GM12878 (cell line): ENCODE results near the gene MROH2A. TPM values are rescaled to one million over a fixed set of nuclear protein-coding genes. Genes with fewer than 3 reads are reported as not detected.

ENCODE experiments used
- ATAC-seq: fragments of 200-7000 bp; cut with Tn5 transposase; 3 replicates; pipeline ENCODE4 v1.9.1; 2020; ENCODE audit warnings: mild to moderate bottlenecking, moderate library complexity
- BruUV-seq: library from RNA; stranded (reverse); fragments of 400-500 nt; replicated peaks from 2 replicates; lab custom pipeline; 2021; lab: Mats Ljungman, UMichigan
- CTCF ChIA-PET: fragments of 300-600 bp; sonication (Branson Sonifier 250); formaldehyde crosslinking; extraction: SDS; loops from one replicate; lab custom pipeline; 2021; ENCODE audit warnings: inconsistent platforms; lab: Yijun Ruan, JAX
- POLR2A ChIA-PET: fragments of 350-600 bp; formaldehyde crosslinking; extraction: SDS; loops from one replicate; lab custom pipeline; 2021; ENCODE audit warnings: inconsistent platforms; lab: Charles Lee
- RAD21 ChIA-PET: fragments of 300-600 bp; sonication (Branson Sonifier 250); formaldehyde crosslinking; loops from one replicate; lab custom pipeline; 2023; ENCODE audit warnings: antibody characterized with exemption; ENCODE audit not compliant: unreplicated experiment; lab: Charles Lee
- SMC1A ChIA-PET: fragments of 300-600 bp; sonication (Branson Sonifier 250); formaldehyde crosslinking; loops from one replicate; lab custom pipeline; 2023; ENCODE audit not compliant: unreplicated experiment, uncharacterized antibody; lab: Charles Lee
- DNase-seq: peaks from one replicate; pipeline ENCODE4 v3.0.0-alpha.2; 2011; ENCODE audit warnings: low read depth, low spot score
- FAIRE-seq: peaks from 3 replicates; lab custom pipeline; 2011; peaks lifted over from hg19 to GRCh38; lab: Jason Lieb, UNC
- H2AFZ ChIP-seq: 2 replicates; pipeline ENCODE4 v1.6.0; 2011; ENCODE audit warnings: low read depth, low read length, control low read depth; ENCODE audit not compliant: control insufficient read depth
- H3K27ac ChIP-seq: 2 replicates; pipeline ENCODE4 v1.5.1; 2011; ENCODE audit warnings: control low read depth; ENCODE audit not compliant: control insufficient read depth, insufficient read depth
- H3K27me3 ChIP-seq, 2 experiments: replicated peaks in 1 of 2; 2 replicates each; pipeline versions ENCODE4 v1.6.0 to v1.6.1; 2011; ENCODE audit warnings: low read length in 1 of 2; ENCODE audit not compliant: control insufficient read depth in 2 of 2, insufficient read depth in 2 of 2
- H3K36me3 ChIP-seq, 2 experiments: 2 replicates each; pipeline ENCODE4 v1.5.1; 2011; ENCODE audit warnings: low read length in 1 of 2; ENCODE audit not compliant: control insufficient read depth in 2 of 2, insufficient read depth in 2 of 2
- H3K4me1 ChIP-seq: 2 replicates; pipeline ENCODE4 v1.6.1; 2011; ENCODE audit warnings: mild to moderate bottlenecking, low read length, moderate library complexity, mixed read lengths; ENCODE audit not compliant: control insufficient read depth, insufficient read depth
- H3K4me2 ChIP-seq: 2 replicates; pipeline ENCODE4 v1.6.0; 2011; ENCODE audit warnings: control low read depth; ENCODE audit not compliant: control insufficient read depth, insufficient read depth
- H3K4me3 ChIP-seq: fragments of 200-600 bp; sonication (generic); 2 replicates; pipeline ENCODE4 v1.5.1; 2016
- H3K79me2 ChIP-seq: 2 replicates; pipeline ENCODE4 v1.6.0; 2011; ENCODE audit warnings: low read length; ENCODE audit not compliant: control insufficient read depth, insufficient read depth
- H3K9ac ChIP-seq: 2 replicates; pipeline ENCODE4 v1.8.0; 2011; ENCODE audit warnings: low read length, control low read depth, mixed read lengths; ENCODE audit not compliant: control insufficient read depth, insufficient read depth
- H3K9me3 ChIP-seq: replicated peaks from 3 replicates; pipeline ENCODE4 v1.5.1; 2011; ENCODE audit warnings: mild to moderate bottlenecking, low read length; ENCODE audit not compliant: control insufficient read depth, insufficient read depth
- H4K20me1 ChIP-seq: 2 replicates; pipeline ENCODE4 v1.6.0; 2011; ENCODE audit not compliant: control insufficient read depth, insufficient read depth
- ELK1 ChIP-seq: IDR thresholded peaks from 2 replicates; pipeline ENCODE4 v1.6.1; 2012; ENCODE audit warnings: low read depth, low read length, improper control_type of control experiment
- EP300 ChIP-seq, 2 experiments: fragments of 150-350 bp in 1 of 2; IDR thresholded peaks; 2 replicates each; pipeline ENCODE4 v1.6.1; 2011 to 2012; ENCODE audit warnings: low read depth in 2 of 2, low read length in 2 of 2, borderline replicate concordance in 1 of 2, improper control_type of control experiment in 1 of 2, inconsistent platforms in 1 of 2; ENCODE audit not compliant: control insufficient read depth in 1 of 2
- KDM1A ChIP-seq: fragments of 200-600 bp; sonication (generic); IDR thresholded peaks from 2 replicates; pipeline ENCODE4 v1.6.1; 2016; ENCODE audit warnings: borderline replicate concordance
- MTA2 ChIP-seq: fragments of 450-650 bp; IDR thresholded peaks from 2 replicates; pipeline ENCODE4 v1.6.1; 2016; ENCODE audit warnings: low read depth, mild to moderate bottlenecking, moderate library complexity
- MYC ChIP-seq: IDR thresholded peaks from 2 replicates; pipeline ENCODE4 v1.6.1; 2011; ENCODE audit warnings: mild to moderate bottlenecking, low read length, moderate library complexity, inconsistent platforms; ENCODE audit not compliant: insufficient read depth, insufficient replicate concordance, insufficient read length, severe bottlenecking
- NR2F1 ChIP-seq: fragments of 450-650 bp; conservative IDR thresholded peaks from 2 replicates; pipeline ENCODE4 v1.6.1; 2017; ENCODE audit warnings: mild to moderate bottlenecking
- POLR2AphosphoS2 ChIP-seq: IDR thresholded peaks from 2 replicates; pipeline ENCODE4 v1.6.1; 2011; ENCODE audit warnings: low read depth, mild to moderate bottlenecking, low read length, improper control_type of control experiment, moderate library complexity
- POU2F2 ChIP-seq: IDR thresholded peaks from 3 replicates; pipeline ENCODE4 v1.6.1; 2011; ENCODE audit warnings: low read depth, mild to moderate bottlenecking, low read length, borderline replicate concordance
- RB1 ChIP-seq: fragments of 450-650 bp; formaldehyde crosslinking; IDR thresholded peaks from 2 replicates; pipeline ENCODE4 v1.6.1; 2017; ENCODE audit warnings: mild to moderate bottlenecking, borderline replicate concordance
- RFX5 ChIP-seq: IDR thresholded peaks from 2 replicates; pipeline ENCODE4 v1.6.1; 2011; ENCODE audit warnings: low read depth, low read length, improper control_type of control experiment
- SREBF2 ChIP-seq: IDR thresholded peaks from 2 replicates; pipeline ENCODE4 v1.6.1; 2012; ENCODE audit warnings: mild to moderate bottlenecking, low read length
- TCF3 ChIP-seq: IDR thresholded peaks from 2 replicates; pipeline ENCODE4 v1.6.1; 2012; ENCODE audit warnings: low read depth, mild to moderate bottlenecking, low read length, borderline replicate concordance; ENCODE audit not compliant: insufficient read depth
- USF2 ChIP-seq: IDR thresholded peaks from 2 replicates; pipeline ENCODE4 v1.6.1; 2011; ENCODE audit warnings: low read depth, low read length, improper control_type of control experiment, borderline replicate concordance
- ZBED1 ChIP-seq: IDR thresholded peaks from 2 replicates; pipeline ENCODE4 v1.6.1; 2016; ENCODE audit warnings: borderline replicate concordance
- ZNF24 ChIP-seq: fragments of 450-650 bp; IDR thresholded peaks from 2 replicates; pipeline ENCODE4 v1.6.1; 2017; ENCODE audit warnings: antibody characterized with exemption, mild to moderate bottlenecking
- WGBS: methylation state at CpG from one replicate; pipeline ENCODE4 v1.1.6; 2016; ENCODE audit warnings: low lambda C conversion rate; ENCODE audit not compliant: insufficient replicate concordance, insufficient coverage; ENCODE audit errors: missing lambda C conversion rate; 5-methylcytosine and 5-hydroxymethylcytosine counted together
- in situ Hi-C: fragments of 300-500 bp; cut with MboI; formaldehyde crosslinking; loops from 9 replicates; pipeline ENCODE4 v1.14.3; 2018; ENCODE audit warnings: mixed read lengths
- intact Hi-C: fragments of 100-400 bp; cut with micrococcal nuclease; formaldehyde crosslinking; loops from one replicate; pipeline ENCODE4 v1.14.2; 2022; ENCODE audit not compliant: unreplicated experiment
- polyA plus RNA-seq, 11 experiments: library from polyadenylated mRNA; depleted of rRNA in 4 of 11; unstranded in 6 of 11; stranded (reverse) in 5 of 11; fragments of >200 nt; fragmentation: Nextera tagmentation in 4 of 11; fragmentation: Illumina TruSeq in 1 of 11; extraction: Ambion mirVana in 4 of 11; extraction: Trizol in 1 of 11; gene quantifications; 1 replicate in 1 of 11; 2 replicates in 10 of 11; pipeline versions ENCODE4 v1.2.1 to v1.2.3, GENCODE V29; 2011 to 2016; ENCODE audit warnings: inconsistent platforms in 2 of 11, missing spikeins in 2 of 11, low read depth in 1 of 11
- total RNA-seq, 4 experiments: library from RNA; depleted of rRNA in 3 of 4; stranded (reverse); fragments of >200 nt in 3 of 4; fragmentation: Illumina TruSeq in 1 of 4; extraction: Trizol in 1 of 4; gene quantifications; 2 replicates each; pipeline versions ENCODE4 v1.2.1 to v1.2.3, GENCODE V29; 2013 to 2021
- TF ChIP-seq, protein P1 (sequence below): IDR thresholded peaks from 2 replicates; pipeline ENCODE4 v1.6.1; 2011; ENCODE audit warnings: borderline replicate concordance, low read depth, mild to moderate bottlenecking, moderate library complexity, low read length; ENCODE audit not compliant: insufficient read depth, poor library complexity, severe bottlenecking
- TF ChIP-seq, protein P2 (sequence below): IDR thresholded peaks from 2 replicates; pipeline ENCODE4 v1.6.1; 2011; ENCODE audit warnings: mild to moderate bottlenecking, low read depth, low read length, moderate library complexity; ENCODE audit not compliant: insufficient replicate concordance

Gene MROH2A
- total and polyA plus RNA-seq, 10 of the 15 experiments (the other 5 are each of a cell fraction or from before 2014, with no cell fraction given): not detected

DNA sequence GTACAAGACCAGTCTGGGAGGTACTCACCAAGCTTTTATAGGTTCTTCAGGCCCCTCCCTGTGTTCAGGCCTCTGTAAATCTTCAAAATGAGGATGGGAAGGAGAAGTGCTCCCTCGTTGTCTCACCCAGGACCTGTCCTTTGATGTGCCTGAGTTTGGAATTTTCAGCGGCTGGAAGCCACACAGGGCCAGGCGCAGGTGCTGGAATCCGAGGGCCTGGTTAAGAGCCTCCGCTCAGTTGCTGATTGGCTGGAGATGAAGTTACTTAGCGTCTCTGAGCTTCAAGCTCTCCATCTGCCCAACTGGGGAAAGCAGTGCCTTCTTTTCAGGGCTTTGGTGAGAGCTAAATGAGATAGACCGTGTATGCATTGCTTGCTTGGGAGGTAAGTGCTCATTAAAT, 46.2 kb downstream of the MROH2A start:
- FAIRE-seq: no peak
- no peak overlapping the region for H2AFZ ChIP-seq
- H3K4me2 ChIP-seq: no peak overlapping the region
- ChIA-PET RAD21 (no interaction called here), SMC1A (no interaction called here), POLR2A (no interaction called here), CTCF (interaction anchor here (1.7 kb wide), 1 partner anchor 33 kb away, joined by 5 read pairs; no protein-coding TSS in a partner anchor)
- H3K4me1 ChIP-seq: no peaks in the 10 kb centered on the region
- no peak for DNase-seq
- no peak overlapping the region for H3K9ac ChIP-seq
- no peaks in the 10 kb centered on the region; a peak in 3 of 4 replicates for H3K27me3 ChIP-seq
- in situ Hi-C loops: no loop called here
- BruUV-seq: no TSS peak
- WGBS: 51% methylated on average over 7 of the region's 7 CpGs
- H4K20me1 ChIP-seq: no peaks in the 10 kb centered on the region
- no peak for ATAC-seq
- H3K79me2 ChIP-seq: no peaks in the 10 kb centered on the region
- H3K4me3 ChIP-seq: no peak overlapping the region
- TF ChIP-seq USF2 (no peak), POU2F2 (no peak), NR2F1 (no peak), EP300 (IDR thresholded peaks at IDR 0.05; ENCODE audit: borderline replicate concordance in 1 of 2, control insufficient read depth in 1 of 2, low read depth in 2 of 2, low read length in 2 of 2) (no peak), ZBED1 (no peak), KDM1A (no peak), ELK1 (no peak), POLR2AphosphoS2 (no peak), RB1 (no peak), TCF3 (no peak), ZNF24 (no peak), RFX5 (no peak), MYC (no peak), MTA2 (no peak), SREBF2 (no peak)
- TF ChIP-seq, protein P1, sequence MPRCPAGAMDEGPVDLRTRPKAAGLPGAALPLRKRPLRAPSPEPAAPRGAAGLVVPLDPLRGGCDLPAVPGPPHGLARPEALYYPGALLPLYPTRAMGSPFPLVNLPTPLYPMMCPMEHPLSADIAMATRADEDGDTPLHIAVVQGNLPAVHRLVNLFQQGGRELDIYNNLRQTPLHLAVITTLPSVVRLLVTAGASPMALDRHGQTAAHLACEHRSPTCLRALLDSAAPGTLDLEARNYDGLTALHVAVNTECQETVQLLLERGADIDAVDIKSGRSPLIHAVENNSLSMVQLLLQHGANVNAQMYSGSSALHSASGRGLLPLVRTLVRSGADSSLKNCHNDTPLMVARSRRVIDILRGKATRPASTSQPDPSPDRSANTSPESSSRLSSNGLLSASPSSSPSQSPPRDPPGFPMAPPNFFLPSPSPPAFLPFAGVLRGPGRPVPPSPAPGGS: no peak
- TF ChIP-seq, protein P2, sequence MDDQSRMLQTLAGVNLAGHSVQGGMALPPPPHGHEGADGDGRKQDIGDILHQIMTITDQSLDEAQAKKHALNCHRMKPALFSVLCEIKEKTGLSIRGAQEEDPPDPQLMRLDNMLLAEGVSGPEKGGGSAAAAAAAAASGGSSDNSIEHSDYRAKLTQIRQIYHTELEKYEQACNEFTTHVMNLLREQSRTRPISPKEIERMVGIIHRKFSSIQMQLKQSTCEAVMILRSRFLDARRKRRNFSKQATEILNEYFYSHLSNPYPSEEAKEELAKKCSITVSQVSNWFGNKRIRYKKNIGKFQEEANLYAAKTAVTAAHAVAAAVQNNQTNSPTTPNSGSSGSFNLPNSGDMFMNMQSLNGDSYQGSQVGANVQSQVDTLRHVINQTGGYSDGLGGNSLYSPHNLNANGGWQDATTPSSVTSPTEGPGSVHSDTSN: no peak
- intact Hi-C loops: no loop called here
- H3K9me3 ChIP-seq: no peaks in the 10 kb centered on the region
- no peak overlapping the region for H3K27ac ChIP-seq
- no peaks in the 10 kb centered on the region for H3K36me3 ChIP-seq
